Activated CD4-positive, alpha-beta T cell treated with anti-CD3 and anti-CD28 coated beads, Interleukin-2, amount 50 U/mL, for 16 hours (primary cell): ENCODE data around the gene SH3PXD2A.

Experiments
- DNase-seq: peaks from one replicate; pipeline ENCODE4 v3.0.0-alpha.2; 2020

Gene SH3PXD2A

GRCh38 chr10:103719036-103719435 lies 136.3 kb downstream of the SH3PXD2A start:
- no peak for DNase-seq

GRCh38 chr10:103718247-103718620 lies 137.1 kb downstream of the SH3PXD2A start:
- no peak for DNase-seq

DNA sequence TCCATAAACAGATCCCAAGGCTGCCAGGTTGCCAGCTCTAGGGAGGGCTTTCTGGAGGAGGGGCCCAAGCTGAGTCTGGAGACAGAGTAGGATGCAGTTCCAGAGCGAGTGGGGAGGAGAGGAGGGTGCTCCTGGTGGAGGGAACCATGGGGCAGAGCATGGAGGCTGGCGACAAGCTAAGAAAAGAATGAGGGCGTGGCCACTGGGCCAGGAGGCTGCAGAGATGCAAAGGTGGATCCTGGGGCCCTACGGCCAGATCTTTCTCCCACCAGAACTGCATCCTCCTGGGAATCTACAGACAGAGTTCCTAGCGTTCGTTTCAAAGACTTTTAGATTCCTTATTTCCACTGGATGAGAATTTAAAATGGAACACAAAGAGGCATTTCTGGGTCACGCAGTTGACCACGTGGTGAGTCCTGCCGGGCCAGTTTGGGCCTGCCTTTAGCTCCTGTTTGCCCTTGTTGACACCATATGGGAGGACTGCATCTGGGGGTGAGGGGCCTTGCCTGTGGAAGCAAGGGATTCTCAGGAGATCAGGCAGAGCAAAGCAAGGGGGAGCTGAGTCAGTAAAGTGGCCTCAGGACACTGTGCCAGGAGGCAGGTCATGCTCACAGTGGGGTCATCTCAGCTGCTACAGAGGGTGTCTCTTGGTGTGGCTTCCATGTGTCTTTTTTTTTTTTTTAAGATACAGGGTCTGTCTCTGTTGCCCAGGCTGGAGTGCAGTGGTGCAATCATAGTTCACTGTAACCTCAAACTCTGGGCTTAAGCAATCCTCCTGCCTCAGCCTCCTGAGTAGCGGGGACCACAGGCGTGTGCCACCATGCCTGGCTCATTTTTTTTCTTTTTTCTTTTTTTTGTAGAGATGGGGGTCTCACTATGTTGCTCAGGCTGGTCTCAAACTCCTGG lies 137.8 kb downstream of the SH3PXD2A start:
- no peak for DNase-seq

DNA sequence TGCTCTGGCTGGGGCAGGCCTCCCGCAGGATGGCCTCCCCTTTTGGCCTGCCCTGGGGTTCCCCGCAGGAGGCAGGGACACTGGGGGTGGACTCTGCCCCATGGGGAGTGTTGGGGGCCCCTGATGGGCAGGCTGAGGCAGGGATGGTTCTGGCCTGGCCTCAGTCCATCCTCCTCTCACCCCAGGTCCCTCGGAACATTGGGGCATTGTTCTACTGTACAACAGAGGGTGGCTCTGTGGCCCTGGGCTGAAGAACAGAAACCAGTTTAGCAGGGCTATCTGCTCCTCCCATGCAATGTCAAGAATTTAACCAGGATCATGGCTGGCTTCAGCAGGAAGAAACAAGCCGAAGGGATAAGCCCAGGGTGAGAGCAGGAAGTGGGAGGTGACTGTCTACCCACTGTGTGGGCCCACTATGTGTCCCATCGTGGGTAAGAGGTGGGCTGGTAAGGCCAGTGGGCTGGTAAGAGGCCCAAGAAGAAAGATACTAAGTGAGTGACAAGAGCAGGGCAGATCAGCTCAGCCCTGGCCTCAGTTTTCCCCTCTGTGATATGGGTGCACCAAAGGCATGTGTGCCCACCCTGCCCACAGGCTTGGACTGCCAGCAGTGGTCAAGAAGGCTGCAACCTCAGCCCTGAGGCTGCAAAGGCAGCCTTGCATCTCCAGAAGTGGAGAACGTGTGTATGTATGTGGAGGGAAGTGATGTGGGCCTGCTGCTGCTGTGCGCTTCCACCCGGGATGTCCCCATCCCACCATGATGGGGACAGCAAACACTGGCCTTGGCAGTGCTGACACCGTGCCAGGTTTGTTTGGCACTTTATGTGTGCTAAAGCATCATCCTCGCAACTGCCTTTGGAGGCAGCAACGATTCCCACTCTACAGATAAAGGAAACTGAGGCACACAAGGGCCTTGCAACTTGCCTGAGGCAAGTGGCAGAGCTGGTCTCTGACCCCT lies 138.9 kb downstream of the SH3PXD2A start:
- DNase-seq: no peak

- DNase-seq: no peak
Measured at GRCh38 chr10:103715430-103715829, 139.9 kb downstream of the SH3PXD2A start.

- DNase-seq: no peak
Measured at GRCh38 chr10:103714232-103714891, 141.0 kb downstream of the SH3PXD2A start.

DNA sequence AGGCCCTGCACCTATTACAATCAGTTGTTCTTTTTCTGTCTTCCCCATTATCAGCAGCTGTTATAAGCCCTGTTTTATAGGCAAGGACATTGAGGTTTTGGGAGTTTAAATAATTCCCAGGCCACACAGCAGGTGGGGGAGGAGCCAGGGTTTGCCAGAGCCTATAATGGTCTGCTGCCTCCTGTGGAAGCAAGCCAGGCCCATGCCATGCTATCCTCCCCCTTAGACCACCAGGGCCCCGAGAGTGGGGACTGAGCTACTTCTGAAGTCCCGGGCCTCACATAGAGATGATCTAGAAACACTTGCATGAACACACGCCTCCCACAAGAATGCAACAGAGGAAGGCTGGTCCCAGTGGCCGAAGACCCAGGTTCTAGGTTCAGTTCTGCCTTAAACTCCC lies 141.7 kb downstream of the SH3PXD2A start:
- no peak for DNase-seq

GRCh38 chr10:103712898-103713498 lies 142.4 kb downstream of the SH3PXD2A start:
- peak; percentile 82 for DNase-seq

GRCh38 chr10:103712146-103712545 lies 143.2 kb downstream of the SH3PXD2A start:
- no peak for DNase-seq

DNA sequence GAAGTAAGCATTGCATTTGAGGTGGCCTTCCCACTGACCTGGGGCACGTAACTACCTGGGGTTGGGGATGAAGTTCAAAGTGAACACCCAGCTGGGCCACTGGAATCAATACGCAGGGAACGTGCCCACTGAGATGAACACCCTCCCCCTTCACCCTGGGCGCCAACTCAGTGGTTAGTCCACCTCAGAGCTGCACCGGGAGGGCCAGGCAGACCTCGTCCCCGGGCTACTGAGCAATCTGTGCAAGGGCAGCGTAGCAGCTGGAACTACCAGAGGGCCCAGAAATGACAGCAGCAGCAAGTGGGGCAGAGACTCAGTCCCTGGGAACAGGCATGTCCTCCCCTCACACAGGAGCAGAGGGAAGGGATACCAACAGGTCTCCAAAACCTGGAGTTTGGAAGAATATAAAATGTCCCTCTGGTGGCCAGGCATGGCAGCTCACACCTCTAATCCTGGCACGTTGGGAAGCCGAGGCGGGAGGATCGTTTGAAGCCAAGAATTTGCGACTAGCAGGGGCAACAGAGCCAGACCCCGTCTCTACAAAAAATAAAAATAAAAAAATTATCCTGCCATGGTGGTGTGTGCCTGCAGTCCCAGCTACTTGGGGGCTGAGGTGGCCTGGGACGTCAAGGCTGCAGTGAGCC lies 143.9 kb downstream of the SH3PXD2A start:
- DNase-seq: no peak

GRCh38 chr10:103710490-103710889 lies 144.9 kb downstream of the SH3PXD2A start:
- no peak for DNase-seq

- DNase-seq: no peak
Measured at GRCh38 chr10:103709341-103709920, 145.9 kb downstream of the SH3PXD2A start.

GRCh38 chr10:103708627-103709288 lies 146.6 kb downstream of the SH3PXD2A start:
- DNase-seq: no peak

GRCh38 chr10:103707956-103708626 lies 147.3 kb downstream of the SH3PXD2A start:
- no peak for DNase-seq

GRCh38 chr10:103706762-103707161 lies 148.6 kb downstream of the SH3PXD2A start:
- no peak for DNase-seq

DNA sequence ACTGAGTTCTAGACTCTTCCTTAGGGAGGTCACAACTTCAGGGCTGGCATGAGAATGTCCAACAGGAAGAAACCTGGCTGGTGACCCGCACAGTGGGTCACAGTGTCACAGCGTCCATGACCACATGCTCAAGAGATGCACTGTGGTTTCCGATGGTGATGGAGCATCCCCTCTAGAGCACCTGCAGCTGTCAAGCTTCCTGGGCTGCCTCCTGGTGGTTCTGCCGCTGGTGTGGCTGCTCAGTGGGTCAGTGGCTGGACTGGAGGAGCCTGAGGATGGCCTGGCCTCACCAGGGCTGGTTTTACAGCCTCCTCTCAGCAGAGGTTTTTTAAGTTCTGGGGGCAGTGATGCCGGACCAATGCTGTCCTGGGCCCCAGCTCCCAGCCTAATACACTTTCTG lies 149.3 kb downstream of the SH3PXD2A start:
- DNase-seq: no peak

DNA sequence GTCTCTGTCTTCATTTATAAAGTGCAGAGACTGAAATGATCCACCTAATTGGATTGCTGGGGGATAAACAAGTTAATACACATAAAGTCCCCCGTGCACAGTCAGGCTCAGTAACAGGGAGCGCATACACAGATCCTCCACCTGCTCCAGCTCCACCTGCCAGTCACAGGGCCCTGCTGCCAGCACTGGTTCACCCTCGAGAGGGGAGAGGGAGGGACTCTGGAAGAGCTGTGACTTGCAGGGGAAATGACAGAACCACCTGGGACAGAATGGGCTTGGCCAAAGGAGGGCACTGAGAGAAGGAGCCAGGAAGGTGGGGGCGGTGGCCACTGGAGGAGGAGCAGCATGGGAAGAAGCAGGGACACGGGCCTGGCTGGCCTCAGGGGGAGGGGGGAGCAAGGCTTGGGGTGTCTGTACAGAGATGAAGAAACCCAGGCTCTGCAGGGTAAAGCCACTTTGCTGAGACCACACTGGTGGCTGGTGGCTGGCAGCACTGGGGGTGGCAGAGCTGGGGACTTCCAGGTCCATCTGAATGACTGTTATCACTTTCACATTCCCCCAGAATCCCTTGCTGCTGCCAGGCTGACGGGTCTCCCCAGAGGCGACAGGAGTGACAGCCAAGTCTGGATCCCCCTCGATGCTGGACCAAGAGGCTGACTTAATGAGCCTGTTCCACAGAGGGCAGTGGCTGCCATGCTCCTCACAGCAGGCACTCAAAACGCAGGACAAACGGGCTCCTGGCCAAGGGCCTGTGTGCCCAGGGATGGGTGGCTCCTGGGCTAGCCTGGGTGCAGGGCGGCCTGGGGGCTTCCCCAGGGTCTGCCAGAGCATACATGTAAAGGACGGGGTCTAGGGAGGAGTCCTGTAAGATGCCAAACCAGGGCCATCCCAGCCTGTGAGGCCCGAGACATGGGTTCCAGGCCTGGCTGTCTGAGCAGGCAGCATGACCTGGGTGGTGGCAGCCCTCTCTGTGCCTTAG lies 151.1 kb downstream of the SH3PXD2A start:
- DNase-seq: no peak

DNA sequence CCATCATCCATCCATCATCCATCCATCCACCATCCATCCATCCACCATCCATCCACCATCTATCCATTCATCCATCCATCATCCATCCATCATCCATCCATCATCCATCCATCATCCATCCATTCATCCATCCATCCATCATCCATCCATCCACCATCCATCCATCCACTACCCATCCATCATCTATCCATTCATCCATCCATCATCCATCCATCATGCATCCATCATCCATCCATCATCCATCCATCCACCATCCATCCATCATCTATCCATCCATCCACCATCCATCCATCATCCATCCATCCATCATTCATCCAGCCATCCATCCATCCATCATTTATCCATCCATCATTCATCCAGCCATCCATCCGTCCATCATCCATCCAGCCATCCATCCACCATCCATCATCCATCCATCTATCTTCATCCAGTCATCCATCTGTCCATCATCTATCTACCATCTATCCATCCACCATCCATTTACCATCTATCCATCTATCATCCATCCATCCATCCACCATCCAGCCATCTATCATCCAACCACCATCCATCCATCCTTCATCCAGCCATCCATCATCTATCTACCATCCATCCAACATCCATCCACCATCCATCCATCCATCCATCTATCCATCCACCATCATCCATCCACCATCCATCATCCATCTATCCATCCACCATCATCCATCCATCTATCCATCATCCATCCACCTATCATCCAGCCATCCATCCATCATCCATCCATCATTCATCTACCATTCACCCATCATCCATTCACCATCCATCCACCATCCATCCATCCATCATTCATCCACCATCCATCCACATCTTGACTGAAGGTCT lies 153.8 kb downstream of the SH3PXD2A start:
- no peak for DNase-seq

DNA sequence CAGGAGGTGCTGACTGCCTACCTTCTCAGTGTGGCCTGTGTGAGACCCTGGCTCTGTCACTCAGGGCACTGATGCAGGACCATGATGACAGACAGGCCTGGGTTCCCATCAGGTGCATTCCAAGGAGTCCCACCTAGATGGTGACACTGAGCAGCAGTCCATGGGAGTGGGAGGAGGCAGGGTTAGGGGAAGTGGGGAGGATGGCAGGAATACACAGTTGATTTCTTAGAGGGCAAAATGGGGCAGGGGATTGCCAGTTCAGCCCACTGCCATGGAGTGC lies 155.0 kb downstream of the SH3PXD2A start:
- DNase-seq: no peak
